Karpas-422 (cell line): Measurements from ENCODE around the gene SPOCK2. TPM values are rescaled to one million over a fixed set of nuclear protein-coding genes. Genes with fewer than 3 reads are reported as not detected.
A peak's percentile ranks its signal among the peaks of the same experiment; 100 is the strongest.

Experiments used
- DNase-seq: peaks from one replicate; pipeline ENCODE4 v3.0.0-alpha.2; 2015
- H2AFZ ChIP-seq: fragments of 200-600 bp; sonication (generic); 2 replicates; pipeline ENCODE4 v1.6.1; 2014; ENCODE audit warnings: antibody characterized with exemption, low read length, mixed read lengths
- H3K27ac ChIP-seq: fragments of 200-600 bp; sonication (generic); 2 replicates; pipeline ENCODE4 v1.5.1; 2014; ENCODE audit warnings: mild to moderate bottlenecking, low read length, moderate library complexity
- H3K27me3 ChIP-seq: fragments of 200-600 bp; sonication (generic); 2 replicates; pipeline ENCODE4 v1.6.1; 2014; ENCODE audit warnings: low read length, mixed read lengths
- H3K36me3 ChIP-seq: fragments of 200-600 bp; sonication (generic); 2 replicates; pipeline ENCODE4 v1.6.1; 2014; ENCODE audit warnings: low read length, mixed read lengths; ENCODE audit not compliant: insufficient read depth
- H3K4me1 ChIP-seq: fragments of 200-600 bp; sonication (generic); 2 replicates; pipeline ENCODE4 v1.6.1; 2014; ENCODE audit warnings: mild to moderate bottlenecking, low read length, mixed read lengths
- H3K4me2 ChIP-seq: fragments of 200-600 bp; sonication (generic); 2 replicates; pipeline ENCODE4 v1.6.1; 2014; ENCODE audit warnings: low read length, low read depth, mild to moderate bottlenecking; ENCODE audit not compliant: poor library complexity, severe bottlenecking
- H3K4me3 ChIP-seq: fragments of 200-600 bp; sonication (generic); 2 replicates; pipeline ENCODE4 v1.5.1; 2014; ENCODE audit warnings: mild to moderate bottlenecking, antibody characterized with exemption, low read length, mixed read lengths
- H3K79me2 ChIP-seq: fragments of 200-600 bp; sonication (generic); 2 replicates; pipeline ENCODE4 v1.6.1; 2014; ENCODE audit warnings: mild to moderate bottlenecking, low read length, mixed read lengths
- H3K9ac ChIP-seq: fragments of 200-600 bp; sonication (generic); 2 replicates; pipeline ENCODE4 v1.6.0; 2014; ENCODE audit warnings: low read length
- H3K9me2 ChIP-seq: fragments of 200-600 bp; sonication (generic), shearing (Covaris generic); replicated peaks from 2 replicates; pipeline ENCODE4 v1.6.0; 2014; ENCODE audit warnings: mild to moderate bottlenecking, low read length, moderate library complexity; ENCODE audit not compliant: insufficient read depth
- H3K9me3 ChIP-seq: fragments of 300-700, 200-600 bp; sonication (generic); 2 replicates; pipeline ENCODE4 v1.6.1; 2014; ENCODE audit warnings: low read length, mixed read lengths
- H4K20me1 ChIP-seq: fragments of 200-600 bp; sonication (generic); 2 replicates; pipeline ENCODE4 v1.6.1; 2014; ENCODE audit warnings: mild to moderate bottlenecking, antibody characterized with exemption, low read length, low read depth; ENCODE audit not compliant: insufficient read depth
- total RNA-seq: library from RNA; depleted of rRNA; stranded (reverse); fragments of >200 nt; shearing (Covaris generic); gene quantifications from 2 replicates; pipeline ENCODE4 v1.2.3, GENCODE V29; 2014; ENCODE audit warnings: low replicate concordance

SPOCK2 gene
- total RNA-seq, 1 experiment from 2014 or later, result not detected

DNA sequence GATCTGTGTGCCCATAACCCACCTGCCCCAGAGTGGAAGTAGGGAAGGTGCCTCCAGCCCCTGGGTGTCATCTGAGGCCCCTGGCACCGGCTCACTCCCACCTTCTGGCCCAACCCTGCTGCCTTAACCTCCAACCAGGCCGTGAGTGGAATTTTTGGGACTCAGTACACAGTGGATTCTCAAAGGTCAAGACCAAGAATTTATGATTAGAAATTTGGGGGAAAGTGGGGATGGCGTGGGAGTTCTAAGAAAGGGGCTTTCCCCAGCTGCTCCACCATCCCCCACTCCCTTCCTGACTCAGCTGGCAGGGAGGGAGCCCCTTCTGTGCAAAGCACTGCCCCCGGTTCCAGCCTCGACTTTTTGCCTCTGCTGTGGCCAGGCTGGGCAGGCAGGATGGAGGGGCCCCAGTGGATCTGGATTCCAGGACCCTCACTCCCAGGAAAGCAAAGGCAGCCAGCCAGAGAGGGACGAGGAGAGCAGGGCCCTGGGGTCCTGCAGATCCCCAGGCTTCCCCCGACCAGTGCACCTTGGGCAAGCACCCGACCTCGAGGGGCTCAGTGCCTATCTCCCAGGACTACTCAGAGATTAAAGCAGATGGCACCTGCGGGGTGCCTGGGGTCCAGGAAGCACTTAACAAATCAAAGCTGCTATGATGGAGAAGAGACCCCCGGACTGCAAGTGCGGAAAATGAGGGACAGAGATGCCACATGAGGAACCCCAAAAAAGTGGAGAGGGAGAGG lies 12.8 kb downstream of the SPOCK2 start:
- H4K20me1 ChIP-seq, result no peaks in the 10 kb centered on the region
- 0 out of 2 replicates have a peak, but pooled peaks cover 4% of the 10 kb centered on the region for H3K4me1 ChIP-seq
- no peak overlapping the region for H3K4me2 ChIP-seq
- no peaks in the 10 kb centered on the region for H3K36me3 ChIP-seq
- no peak overlapping the region for H3K4me3 ChIP-seq
- H2AFZ ChIP-seq, result no peak overlapping the region
- H3K9ac ChIP-seq, result no peak overlapping the region
- H3K9me3 ChIP-seq, result no peaks in the 10 kb centered on the region
- H3K27me3 ChIP-seq, result no peaks in the 10 kb centered on the region
- no peaks in the 10 kb centered on the region for H3K9me2 ChIP-seq
- DNase-seq, result no peak
- H3K27ac ChIP-seq, result no peak overlapping the region
- no peaks in the 10 kb centered on the region for H3K79me2 ChIP-seq

DNA sequence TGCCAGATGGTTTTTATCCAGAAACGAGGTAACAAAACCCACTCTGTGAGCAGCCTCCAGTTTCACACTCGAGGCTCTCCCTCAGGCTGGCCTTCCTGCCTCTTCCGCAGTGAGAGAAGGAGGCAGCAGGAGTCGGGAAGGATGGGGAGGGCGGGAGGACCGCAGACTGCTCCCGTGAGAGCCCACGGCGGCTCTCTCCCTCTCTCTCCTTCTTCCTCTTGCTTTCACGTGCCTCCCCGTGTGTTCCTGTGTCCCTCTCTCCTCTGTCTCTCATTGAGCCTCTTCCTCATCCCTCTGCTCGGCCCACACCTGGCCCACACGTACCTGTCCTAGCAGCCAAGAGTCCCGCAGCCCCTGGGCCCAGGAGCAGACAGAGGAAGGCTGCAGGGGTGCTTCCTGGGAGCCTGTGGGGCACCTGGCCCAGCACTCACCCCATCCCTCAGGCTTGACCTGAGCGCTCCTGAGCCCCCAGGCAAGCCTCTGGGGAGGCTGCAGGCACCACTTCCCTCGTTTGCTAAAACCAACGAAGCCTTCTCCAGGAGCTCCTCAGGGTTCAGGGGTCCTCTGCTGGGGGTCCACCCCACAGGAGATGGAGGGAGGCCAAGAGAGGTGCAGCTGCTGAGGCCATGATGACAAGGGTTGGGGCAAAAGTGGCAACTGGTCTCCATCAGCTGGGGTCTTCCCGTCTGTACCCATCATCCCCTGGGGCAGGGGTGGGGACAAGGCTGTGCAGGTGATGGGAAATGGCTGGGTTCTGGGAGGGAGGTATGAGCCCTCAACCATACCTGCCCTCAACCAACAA lies 13.6 kb downstream of the SPOCK2 start:
- Histone ChIP-seq H3K36me3 (no peaks in the 10 kb centered on the region), H3K79me2 (no peaks in the 10 kb centered on the region), H3K4me1 (0 out of 2 replicates have a peak, but pooled peaks cover 4% of the 10 kb centered on the region), H3K27me3 (no peaks in the 10 kb centered on the region), H3K4me3 (no peak overlapping the region), H3K9me3 (no peaks in the 10 kb centered on the region), H3K9me2 (no peaks in the 10 kb centered on the region), H3K27ac (no peak overlapping the region), H2AFZ (no peak overlapping the region), H4K20me1 (no peaks in the 10 kb centered on the region), H3K4me2 (no peak overlapping the region), H3K9ac (no peak overlapping the region)
- no peak for DNase-seq

DNA sequence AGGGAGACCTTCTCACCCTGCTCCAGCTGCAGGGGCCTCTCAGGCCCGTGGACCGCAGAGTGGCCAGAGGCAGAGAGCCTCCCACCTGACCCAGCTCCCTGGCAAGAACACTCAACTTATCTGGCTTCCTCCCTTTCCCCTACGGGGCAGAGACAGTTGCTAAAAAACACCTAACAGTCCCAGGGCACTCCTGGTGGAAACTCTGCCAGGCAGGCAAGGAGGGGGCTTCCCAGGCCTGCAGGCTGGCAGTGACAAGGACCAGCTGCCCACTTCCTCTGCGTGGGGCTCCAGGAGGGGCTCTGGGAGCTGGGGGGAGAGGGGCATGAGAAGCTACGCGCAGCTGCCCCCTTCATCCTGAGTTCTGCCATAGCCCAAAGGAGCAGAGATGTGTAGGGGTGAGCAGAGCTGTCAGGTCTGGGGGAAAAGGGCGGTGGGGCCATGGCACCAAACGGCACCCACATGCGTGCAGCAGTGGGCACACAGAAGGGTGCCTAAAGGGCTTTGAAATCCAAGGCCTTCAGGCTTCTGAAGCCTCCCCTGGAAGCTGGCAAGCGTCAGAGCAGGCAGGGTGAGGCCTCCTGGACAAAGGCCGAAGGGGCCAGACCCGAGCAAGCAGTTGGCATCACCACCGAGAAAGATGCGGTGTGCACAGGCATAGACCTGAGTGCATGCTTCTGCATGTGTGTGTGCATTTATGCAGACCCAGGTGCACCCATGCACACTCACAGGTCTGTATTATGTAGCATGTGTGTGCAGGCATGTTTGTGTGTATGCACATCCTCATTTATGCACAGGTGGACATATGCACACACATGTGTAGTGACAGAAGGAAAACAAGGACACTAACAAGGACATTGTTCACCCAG lies 14.4 kb downstream of the SPOCK2 start:
- no peaks in the 10 kb centered on the region for H3K9me3 ChIP-seq
- no peak overlapping the region for H3K27ac ChIP-seq
- no peak overlapping the region for H3K4me3 ChIP-seq
- no peak overlapping the region for H2AFZ ChIP-seq
- no peak overlapping the region for H3K9ac ChIP-seq
- no peaks in the 10 kb centered on the region for H3K36me3 ChIP-seq
- H4K20me1 ChIP-seq, result no peaks in the 10 kb centered on the region
- no peaks in the 10 kb centered on the region for H3K27me3 ChIP-seq
- no peaks in the 10 kb centered on the region for H3K79me2 ChIP-seq
- no peaks in the 10 kb centered on the region for H3K9me2 ChIP-seq
- no peaks in the 10 kb centered on the region for H3K4me1 ChIP-seq
- DNase-seq, result no peak
- H3K4me2 ChIP-seq, result no peak overlapping the region

DNA sequence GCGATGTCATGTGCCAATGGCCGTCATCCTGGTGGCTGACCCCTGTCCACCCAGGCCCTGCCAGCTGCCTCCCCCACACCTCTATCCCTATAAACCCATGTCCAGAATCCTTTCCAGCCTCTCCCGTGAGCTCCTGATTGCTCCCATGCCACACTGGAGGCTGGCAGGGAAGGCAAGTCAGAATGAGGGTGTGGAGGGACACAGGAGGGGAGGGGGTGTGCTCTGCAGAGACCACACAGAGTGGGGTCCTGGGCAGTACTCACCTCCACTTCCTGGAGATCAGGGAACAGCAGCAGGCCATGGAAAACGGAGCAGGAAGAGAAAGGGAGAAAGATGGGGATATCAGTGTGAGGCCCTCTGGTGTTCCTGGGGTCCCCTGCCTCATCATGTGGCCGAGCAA lies 15.7 kb downstream of the SPOCK2 start:
- Histone ChIP-seq H3K36me3 (no peaks in the 10 kb centered on the region), H2AFZ (no peak overlapping the region), H3K9me3 (no peaks in the 10 kb centered on the region), H3K79me2 (no peaks in the 10 kb centered on the region), H3K4me3 (no peak overlapping the region), H4K20me1 (no peaks in the 10 kb centered on the region), H3K9me2 (no peaks in the 10 kb centered on the region), H3K4me1 (no peaks in the 10 kb centered on the region), H3K27me3 (no peaks in the 10 kb centered on the region), H3K4me2 (no peak overlapping the region), H3K9ac (no peak overlapping the region), H3K27ac (no peak overlapping the region)
- no peak for DNase-seq

DNA sequence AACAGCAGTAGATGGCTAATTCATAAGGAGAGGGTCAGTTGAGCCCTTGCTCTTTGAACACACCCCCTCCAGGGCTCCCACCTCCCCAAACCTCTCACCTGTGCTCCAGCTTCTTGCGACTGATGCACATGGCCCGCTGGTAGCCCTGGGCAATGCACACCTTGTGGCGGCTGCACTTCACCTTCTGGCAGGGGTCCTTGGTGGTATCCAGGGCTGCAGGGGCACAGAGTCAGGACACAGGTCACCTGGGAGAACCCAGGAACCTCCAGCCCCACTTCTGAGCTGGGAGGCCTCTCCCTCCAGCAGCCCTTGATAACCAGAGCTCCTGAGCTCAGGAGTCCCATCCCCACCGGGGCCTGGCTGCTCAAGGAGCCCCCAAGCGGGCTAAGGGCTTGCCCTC lies 16.3 kb downstream of the SPOCK2 start:
- Histone ChIP-seq H3K9me3 (no peaks in the 10 kb centered on the region), H3K36me3 (no peaks in the 10 kb centered on the region), H3K27me3 (no peaks in the 10 kb centered on the region), H3K79me2 (no peaks in the 10 kb centered on the region), H3K9ac (no peak overlapping the region), H3K27ac (no peak overlapping the region), H3K4me1 (no peaks in the 10 kb centered on the region), H3K4me2 (no peak overlapping the region), H3K9me2 (no peaks in the 10 kb centered on the region), H4K20me1 (no peaks in the 10 kb centered on the region), H3K4me3 (no peak overlapping the region), H2AFZ (no peak overlapping the region)
- no peak for DNase-seq

DNA sequence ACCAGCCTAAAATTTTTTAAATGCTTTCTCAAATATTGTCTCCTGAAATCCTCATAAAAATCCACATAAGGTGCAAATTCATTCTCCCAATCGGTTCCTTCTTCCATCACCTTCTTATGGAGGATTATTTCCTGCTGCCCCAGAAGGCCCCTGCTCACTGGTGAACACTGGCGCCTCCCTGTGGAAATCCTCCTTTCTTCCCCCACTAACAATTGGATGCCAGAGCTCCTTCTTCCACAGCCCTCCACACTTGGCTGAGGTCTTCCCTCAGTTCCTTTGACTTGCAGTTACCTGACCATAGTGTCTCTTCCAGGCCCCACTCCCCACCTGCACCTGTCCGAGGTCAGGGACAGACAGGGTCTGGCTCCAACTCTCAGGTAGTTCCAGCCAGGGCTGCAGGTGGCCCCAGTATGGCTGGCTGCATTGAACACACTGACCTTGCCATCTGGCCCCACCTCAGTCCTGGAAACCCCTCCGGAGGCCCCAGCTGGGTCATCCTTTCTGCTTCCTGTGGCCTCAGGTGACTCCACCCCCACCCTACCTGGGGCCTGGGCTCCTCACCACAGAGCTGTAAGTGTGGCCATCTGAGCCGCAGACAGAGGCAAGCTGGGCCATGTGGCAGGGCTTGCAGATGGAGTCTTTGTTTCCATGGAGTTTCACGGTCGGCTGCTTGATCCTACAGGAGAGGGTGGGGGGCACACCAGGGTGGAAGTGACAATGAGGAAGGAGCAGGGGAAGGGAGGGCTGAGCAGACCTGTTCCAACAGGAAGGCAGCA lies 18.4 kb downstream of the SPOCK2 start:
- Histone ChIP-seq H3K9me2 (no peaks in the 10 kb centered on the region), H4K20me1 (no peaks in the 10 kb centered on the region), H3K79me2 (no peaks in the 10 kb centered on the region), H3K4me3 (no peak overlapping the region), H3K4me2 (no peak overlapping the region), H2AFZ (no peak overlapping the region), H3K9ac (no peak overlapping the region), H3K27me3 (no peaks in the 10 kb centered on the region), H3K9me3 (no peaks in the 10 kb centered on the region), H3K4me1 (no peaks in the 10 kb centered on the region), H3K36me3 (no peaks in the 10 kb centered on the region), H3K27ac (no peak overlapping the region)
- peak; percentile 47 for DNase-seq

DNA sequence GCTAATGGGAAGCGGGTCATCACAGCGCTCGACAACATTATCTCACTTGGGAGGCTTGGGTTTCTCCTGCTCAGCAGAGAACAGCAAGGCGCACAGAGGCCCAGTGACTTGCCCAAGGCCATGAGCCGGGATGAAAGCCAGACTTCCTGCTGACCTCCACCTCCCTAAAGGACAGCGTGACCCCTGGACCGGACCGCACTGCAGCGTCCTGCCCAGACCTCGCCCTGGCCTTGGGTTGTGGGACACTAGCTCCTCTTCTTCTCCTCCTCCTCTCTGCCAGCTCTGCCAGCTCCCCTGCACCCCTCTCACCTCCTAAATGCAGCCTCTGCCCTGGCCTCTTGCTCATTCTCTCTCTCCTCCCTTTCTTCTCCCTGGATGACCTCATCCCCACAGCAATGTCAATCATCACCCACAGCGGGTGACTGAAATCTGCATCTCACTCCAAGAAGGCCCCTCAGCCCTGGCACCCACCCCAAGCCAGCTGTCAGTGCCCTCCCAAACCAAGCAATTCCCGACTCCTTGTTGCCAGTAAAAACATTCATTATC lies 19.4 kb downstream of the SPOCK2 start:
- Histone ChIP-seq H3K79me2 (no peaks in the 10 kb centered on the region), H4K20me1 (no peaks in the 10 kb centered on the region), H3K27ac (no peak overlapping the region), H3K9me3 (no peaks in the 10 kb centered on the region), H2AFZ (no peak overlapping the region), H3K36me3 (no peaks in the 10 kb centered on the region), H3K4me3 (no peak overlapping the region), H3K4me2 (no peak overlapping the region), H3K27me3 (no peaks in the 10 kb centered on the region), H3K9me2 (no peaks in the 10 kb centered on the region), H3K9ac (no peak overlapping the region), H3K4me1 (no peaks in the 10 kb centered on the region)
- no peak for DNase-seq
